ENCODE data around the gene GTF2IRD1.

DNA sequence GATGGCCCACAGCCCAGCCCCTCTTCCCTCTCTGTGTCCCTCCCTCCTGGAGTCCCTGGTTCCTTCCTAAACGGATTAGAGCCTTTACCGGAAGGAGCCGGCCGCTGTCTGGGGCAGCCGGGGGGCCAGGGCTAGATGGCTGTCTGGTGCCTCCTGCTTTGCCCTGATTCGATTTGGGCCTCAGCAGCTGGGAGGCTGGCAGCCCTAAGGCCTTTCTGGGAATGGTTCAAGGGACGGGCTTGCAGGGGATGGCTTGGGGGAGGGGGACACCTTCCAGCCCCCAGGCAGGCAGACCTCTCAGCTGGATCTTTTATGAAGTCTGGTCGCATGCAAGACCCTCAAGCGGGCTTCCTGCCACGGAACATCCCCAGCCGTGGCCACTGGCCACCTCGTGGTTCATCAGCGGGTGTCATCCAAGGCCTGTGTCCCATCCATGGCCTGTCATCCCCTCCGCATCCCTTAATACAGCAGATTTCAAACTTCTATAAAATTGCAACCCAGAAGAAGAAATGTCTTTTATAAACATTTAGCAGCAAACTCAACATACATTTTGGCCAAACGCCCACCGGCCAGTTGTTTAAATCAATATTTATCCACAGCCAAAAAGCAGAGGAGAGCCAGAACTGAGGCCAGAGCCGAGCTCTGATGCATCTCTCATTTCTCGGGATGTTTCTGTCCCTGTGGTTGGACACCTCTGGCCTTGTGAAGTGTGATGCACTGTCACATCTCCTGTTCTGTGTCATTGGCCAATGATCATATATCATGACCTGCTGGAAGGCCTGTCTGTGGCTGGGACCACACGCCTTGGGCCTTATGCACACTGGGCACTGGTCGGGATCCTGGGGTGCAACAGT lies 52.0 kb downstream of the GTF2IRD1 start:
- TF ChIP-seq, protein P1, sequence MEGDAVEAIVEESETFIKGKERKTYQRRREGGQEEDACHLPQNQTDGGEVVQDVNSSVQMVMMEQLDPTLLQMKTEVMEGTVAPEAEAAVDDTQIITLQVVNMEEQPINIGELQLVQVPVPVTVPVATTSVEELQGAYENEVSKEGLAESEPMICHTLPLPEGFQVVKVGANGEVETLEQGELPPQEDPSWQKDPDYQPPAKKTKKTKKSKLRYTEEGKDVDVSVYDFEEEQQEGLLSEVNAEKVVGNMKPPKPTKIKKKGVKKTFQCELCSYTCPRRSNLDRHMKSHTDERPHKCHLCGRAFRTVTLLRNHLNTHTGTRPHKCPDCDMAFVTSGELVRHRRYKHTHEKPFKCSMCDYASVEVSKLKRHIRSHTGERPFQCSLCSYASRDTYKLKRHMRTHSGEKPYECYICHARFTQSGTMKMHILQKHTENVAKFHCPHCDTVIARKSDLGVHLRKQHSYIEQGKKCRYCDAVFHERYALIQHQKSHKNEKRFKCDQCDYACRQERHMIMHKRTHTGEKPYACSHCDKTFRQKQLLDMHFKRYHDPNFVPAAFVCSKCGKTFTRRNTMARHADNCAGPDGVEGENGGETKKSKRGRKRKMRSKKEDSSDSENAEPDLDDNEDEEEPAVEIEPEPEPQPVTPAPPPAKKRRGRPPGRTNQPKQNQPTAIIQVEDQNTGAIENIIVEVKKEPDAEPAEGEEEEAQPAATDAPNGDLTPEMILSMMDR (IDR thresholded peaks at IDR 0.05; ENCODE audit: poor library complexity), result no peak
- no peak for TF ChIP-seq EZH2phosphoT487 (IDR thresholded peaks at IDR 0.05; ENCODE audit: low read depth, severe bottlenecking, unreplicated experiment)

All from hepatocyte (in vitro differentiated cells).